Upper lobe of right lung (tissue), 1 donor: Measurements from ENCODE around the gene JUND. TPM values are rescaled to one million over a fixed set of nuclear protein-coding genes. Genes with fewer than 3 reads are reported as not detected.
A peak's percentile ranks its signal among the peaks of the same experiment; 100 is the strongest.

Experiments
- ATAC-seq: fragments of 200-7000 bp; cut with Tn5 transposase; one replicate; pipeline ENCODE4 v1.9.1; 2020; ENCODE audit warnings: mild to moderate bottlenecking, moderate library complexity
- DNase-seq: peaks from one replicate; pipeline ENCODE4 v3.0.0-alpha.2; 2020
- H3K27ac ChIP-seq: fragments of 200-600 bp; one replicate; pipeline ENCODE4 v1.8.0; 2022
- H3K27me3 ChIP-seq: fragments of 200-600 bp; one replicate; pipeline ENCODE4 v1.8.0; 2022; ENCODE audit warnings: mild to moderate bottlenecking
- H3K36me3 ChIP-seq: fragments of 200-600 bp; one replicate; pipeline ENCODE4 v1.8.0; 2022
- H3K4me1 ChIP-seq: fragments of 200-600 bp; one replicate; pipeline ENCODE4 v1.8.0; 2022
- H3K4me3 ChIP-seq: fragments of 200-600 bp; one replicate; pipeline ENCODE4 v1.8.0; 2022; ENCODE audit warnings: mild to moderate bottlenecking
- H3K9me3 ChIP-seq: fragments of 200-600 bp; one replicate; pipeline ENCODE4 v1.8.0; 2022
- CTCF ChIP-seq: fragments of 200-600 bp; IDR thresholded peaks from one replicate; pipeline ENCODE4 v1.8.0; 2022; ENCODE audit warnings: antibody characterized with exemption
- intact Hi-C: fragments of 100-400 bp; cut with DNase I; formaldehyde crosslinking; loops from one replicate; pipeline ENCODE4 v1.11.0; 2022
- total RNA-seq: library from RNA; stranded (reverse); fragmentation: NEBNext Ultra II Directional; extraction: Animal tissue kit (Norgen Biotek cat#: 25700); gene quantifications from one replicate; pipeline ENCODE4 v1.2.1, GENCODE V29; 2021
- donor health status: DM: no; HTN: yes; CAD: no; lungs with severe emphysema.

Gene JUND
- total RNA-seq, 1 donor from 2014 or later, result 204 TPM

- no peaks in the 10 kb centered on the region for H3K9me3 ChIP-seq
- peak; percentile 77 for DNase-seq
- peak; percentile 0 for ATAC-seq
- peaks cover 13% of the 10 kb centered on the region for H3K36me3 ChIP-seq
- H3K4me1 ChIP-seq, result peaks cover 33% of the 10 kb centered on the region
- TF ChIP-seq CTCF, result no peak
- intact Hi-C loops, result loop anchor here (5.0 kb wide), 1 partner anchor 40 kb away; the partner anchor contains the start of gene LSM4
- H3K4me3 ChIP-seq, result peak overlapping the region; percentile 65
- H3K27me3 ChIP-seq, result no peaks in the 10 kb centered on the region
- peak overlapping the region; percentile 99 for H3K27ac ChIP-seq
Measured at GRCh38 chr19:18282021-18282787, 782 bp upstream of the JUND start.

GRCh38 chr19:18280247-18281081 lies 958 bp downstream of the JUND start:
- peaks cover 37% of the 10 kb centered on the region for H3K4me1 ChIP-seq
- DNase-seq (peak; percentile 92), ATAC-seq (peak; percentile 58)
- no peak for TF ChIP-seq CTCF
- intact Hi-C loops, result loop anchor here (5.0 kb wide), 1 partner anchor 42 kb away; the partner anchor contains the start of gene LSM4
- H3K27ac ChIP-seq, result peak overlapping the region; percentile 100
- H3K27me3 ChIP-seq, result no peaks in the 10 kb centered on the region
- peak overlapping the region; percentile 88 for H3K4me3 ChIP-seq
- no peaks in the 10 kb centered on the region for H3K9me3 ChIP-seq
- H3K36me3 ChIP-seq, result peaks cover 13% of the 10 kb centered on the region

GRCh38 chr19:18279516-18280246 lies 1.7 kb downstream of the JUND start:
- ATAC-seq, result peak; percentile 78
- peak; percentile 89 for TF ChIP-seq CTCF
- Histone ChIP-seq H3K27ac (peak overlapping the region; percentile 100), H3K9me3 (no peaks in the 10 kb centered on the region), H3K27me3 (no peaks in the 10 kb centered on the region), H3K36me3 (peaks cover 13% of the 10 kb centered on the region), H3K4me1 (peaks cover 45% of the 10 kb centered on the region), H3K4me3 (peak overlapping the region; percentile 88)
- intact Hi-C loops, result loop anchor here (5.0 kb wide), 1 partner anchor 43 kb away; the partner anchor contains the start of gene LSM4
- DNase-seq, result peak; percentile 95

GRCh38 chr19:18279266-18279515 lies 2.2 kb downstream of the JUND start:
- Histone ChIP-seq H3K9me3 (no peaks in the 10 kb centered on the region), H3K4me1 (peaks cover 48% of the 10 kb centered on the region), H3K4me3 (peak overlapping the region; percentile 88), H3K27ac (peak overlapping the region; percentile 100), H3K27me3 (no peaks in the 10 kb centered on the region), H3K36me3 (peaks cover 13% of the 10 kb centered on the region)
- no peak for TF ChIP-seq CTCF
- DNase-seq (no peak), ATAC-seq (no peak)
- intact Hi-C loops, result no loop called here

GRCh38 chr19:18278521-18279265 lies 2.7 kb downstream of the JUND start:
- peaks cover 13% of the 10 kb centered on the region for H3K36me3 ChIP-seq
- no peak for DNase-seq
- H3K27ac ChIP-seq, result peak overlapping the region; percentile 100
- H3K27me3 ChIP-seq, result no peaks in the 10 kb centered on the region
- peak overlapping the region; percentile 88 for H3K4me3 ChIP-seq
- peaks cover 48% of the 10 kb centered on the region for H3K4me1 ChIP-seq
- no peaks in the 10 kb centered on the region for H3K9me3 ChIP-seq
- peak; percentile 16 for TF ChIP-seq CTCF
- ATAC-seq, result no peak
- intact Hi-C loops, result no loop called here
